Endodermal cell (in vitro differentiated cells): ENCODE data around the gene GAPT. TPM values are rescaled to one million over a fixed set of nuclear protein-coding genes. Genes with fewer than 3 reads are reported as not detected.

ENCODE experiments used
- DNase-seq: peaks from one replicate; pipeline ENCODE4 v3.0.0-alpha.2; 2017
- H3K27ac ChIP-seq: 2 replicates; pipeline ENCODE4 v1.5.1; 2013; ENCODE audit warnings: mild to moderate bottlenecking, low read depth, low read length, moderate library complexity
- H3K27me3 ChIP-seq: 2 replicates; pipeline ENCODE4 v1.6.1; 2013; ENCODE audit warnings: mild to moderate bottlenecking, low read length, moderate library complexity; ENCODE audit not compliant: insufficient read depth, control insufficient read depth, poor library complexity, severe bottlenecking
- H3K36me3 ChIP-seq: 2 replicates; pipeline ENCODE4 v1.7.0; 2013; ENCODE audit warnings: mild to moderate bottlenecking, low read length, moderate library complexity; ENCODE audit not compliant: control insufficient read depth, insufficient read depth
- H3K4me1 ChIP-seq: one replicate; pipeline ENCODE4 v1.7.0; 2013; ENCODE audit warnings: low read length; ENCODE audit not compliant: control insufficient read depth, insufficient read depth
- H3K4me3 ChIP-seq: 2 replicates; pipeline ENCODE4 v1.5.1; 2013; ENCODE audit warnings: mild to moderate bottlenecking, low read length, moderate library complexity
- H3K9ac ChIP-seq: 2 replicates; pipeline ENCODE4 v1.6.1; 2013; ENCODE audit warnings: mild to moderate bottlenecking, low read length, moderate library complexity; ENCODE audit not compliant: poor library complexity, severe bottlenecking; ENCODE audit errors: extremely low read depth
- H3K9me3 ChIP-seq: 2 replicates; pipeline ENCODE4 v1.6.1; 2013; ENCODE audit warnings: mild to moderate bottlenecking, low read length, moderate library complexity; ENCODE audit not compliant: control insufficient read depth
- H3K27ac Mint-ChIP-seq: 2 replicates; pipeline ENCODE4 v1.8.0; 2020; ENCODE audit warnings: mixed read lengths
- H3K27me3 Mint-ChIP-seq: 2 replicates; pipeline ENCODE4 v1.8.0; 2021; ENCODE audit warnings: mild to moderate bottlenecking, mixed read lengths; ENCODE audit not compliant: insufficient read depth
- H3K36me3 Mint-ChIP-seq: 2 replicates; pipeline ENCODE4 v1.8.0; 2020; ENCODE audit warnings: low read depth, mixed read lengths
- H3K4me1 Mint-ChIP-seq: 2 replicates; pipeline ENCODE4 v1.8.0; 2020; ENCODE audit warnings: mixed read lengths
- H3K4me3 Mint-ChIP-seq: 2 replicates; pipeline ENCODE4 v1.8.0; 2020; ENCODE audit warnings: mild to moderate bottlenecking, moderate library complexity, mixed read lengths
- H3K9me3 Mint-ChIP-seq: 2 replicates; pipeline ENCODE4 v1.8.0; 2020; ENCODE audit warnings: mild to moderate bottlenecking, mixed read lengths
- CTCF ChIP-seq: fragments of 200-600 bp; sonication (generic); conservative IDR thresholded peaks from 2 replicates; pipeline ENCODE4 v1.5.0; 2021; ENCODE audit warnings: antibody characterized with exemption, mild to moderate bottlenecking
- WGBS, 2 experiments: methylation state at CpG; one replicate each; pipeline versions ENCODE4 v1.1.5 to v1.1.7; 2013; ENCODE audit warnings: missing lambda C conversion rate in 2 of 2, mixed read lengths in 1 of 2; ENCODE audit not compliant: insufficient coverage in 1 of 2, insufficient read length in 1 of 2; 5-methylcytosine and 5-hydroxymethylcytosine counted together
- total RNA-seq, 2 donors: library from RNA; stranded (reverse); fragmentation: NEBNext Ultra II Directional in 1 of 2; extraction: Animal tissue kit (Norgen Biotek cat#: 25700) in 1 of 2; gene quantifications; 2 replicates in 1 of 2; 3 replicates in 1 of 2; pipeline ENCODE4 v1.2.1, GENCODE V29; 2021

Gene GAPT
- total RNA-seq, 2 donors from 2014 or later: 0.13 to 1.9 TPM

- H3K4me3 ChIP-seq: no peak overlapping the region
- Mint-ChIP-seq H3K27me3 (peaks cover 8% of the 10 kb centered on the region), H3K9me3 (peaks cover 58% of the 10 kb centered on the region), H3K4me3 (no peak overlapping the region), H3K27ac (no peak overlapping the region), H3K36me3 (no peaks in the 10 kb centered on the region), H3K4me1 (no peaks in the 10 kb centered on the region)
- no peaks in the 10 kb centered on the region for H3K27me3 ChIP-seq
- H3K9me3 ChIP-seq: peaks cover 28% of the 10 kb centered on the region
- no peak overlapping the region for H3K27ac ChIP-seq
- no peaks in the 10 kb centered on the region for H3K36me3 ChIP-seq
- H3K4me1 ChIP-seq: no peaks in the 10 kb centered on the region
- no peak for DNase-seq
- no peak for TF ChIP-seq CTCF
- H3K9ac ChIP-seq: no peak overlapping the region
Observed at GRCh38 chr5:58517198-58517597, 26.0 kb downstream of the GAPT start.

- no peak overlapping the region for H3K4me3 Mint-ChIP-seq
- H3K36me3 Mint-ChIP-seq: no peaks in the 10 kb centered on the region
- Histone ChIP-seq H3K36me3 (no peaks in the 10 kb centered on the region), H3K4me3 (no peak overlapping the region), H3K27ac (no peak overlapping the region), H3K9ac (no peak overlapping the region), H3K4me1 (no peaks in the 10 kb centered on the region), H3K27me3 (no peaks in the 10 kb centered on the region), H3K9me3 (no peaks in the 10 kb centered on the region)
- no peaks in the 10 kb centered on the region for H3K4me1 Mint-ChIP-seq
- no peak for DNase-seq
- no peak overlapping the region for H3K27ac Mint-ChIP-seq
- peaks cover 2% of the 10 kb centered on the region for H3K9me3 Mint-ChIP-seq
- peaks cover 7% of the 10 kb centered on the region for H3K27me3 Mint-ChIP-seq
- TF ChIP-seq CTCF: no peak
Observed at GRCh38 chr5:58523956-58524355, 32.7 kb downstream of the GAPT start.

- Histone ChIP-seq H3K9ac (no peak overlapping the region), H3K27ac (no peak overlapping the region), H3K27me3 (no peaks in the 10 kb centered on the region), H3K36me3 (no peaks in the 10 kb centered on the region), H3K4me3 (no peak overlapping the region), H3K4me1 (no peaks in the 10 kb centered on the region), H3K9me3 (no peaks in the 10 kb centered on the region)
- Mint-ChIP-seq H3K27me3 (peaks cover 7% of the 10 kb centered on the region), H3K9me3 (no peaks in the 10 kb centered on the region), H3K36me3 (no peaks in the 10 kb centered on the region), H3K4me3 (no peak overlapping the region), H3K27ac (no peak overlapping the region), H3K4me1 (no peaks in the 10 kb centered on the region)
- no peak for DNase-seq
- 86 to 92% methylated on average over 1 of the region's 1 CpG for WGBS, 2 experiments
- no peak for TF ChIP-seq CTCF
Observed at GRCh38 chr5:58524571-58524970, 33.3 kb downstream of the GAPT start.
